Mucosa of stomach (tissue), 1 donor: Measurements from ENCODE around the gene RGS14.

ENCODE experiments used
- H3K27me3 ChIP-seq: one replicate; pipeline ENCODE4 v1.7.0; 2013; ENCODE audit warnings: mild to moderate bottlenecking, low read length; ENCODE audit not compliant: control insufficient read depth, insufficient read depth
- H3K36me3 ChIP-seq: one replicate; pipeline ENCODE4 v1.7.0; 2013; ENCODE audit warnings: low read length; ENCODE audit not compliant: control insufficient read depth, insufficient read depth
- H3K4me1 ChIP-seq: one replicate; pipeline ENCODE4 v1.7.0; 2013; ENCODE audit warnings: mild to moderate bottlenecking, low read length; ENCODE audit not compliant: control insufficient read depth, insufficient read depth
- H3K4me3 ChIP-seq: one replicate; pipeline ENCODE4 v1.7.0; 2013; ENCODE audit warnings: low read length
- H3K9ac ChIP-seq: one replicate; pipeline ENCODE4 v1.7.0; 2013; ENCODE audit warnings: mild to moderate bottlenecking, low read length, moderate library complexity
- H3K9me3 ChIP-seq: one replicate; pipeline ENCODE4 v1.7.0; 2013; ENCODE audit warnings: mild to moderate bottlenecking, low read length, moderate library complexity; ENCODE audit not compliant: control insufficient read depth
- donor health status: Pancreatic carcinoma.

Gene RGS14

GRCh38 chr5:177382423-177383029 is 24.8 kb downstream of the RGS14 start:
- Histone ChIP-seq H3K4me3 (no peak overlapping the region), H3K36me3 (no peaks in the 10 kb centered on the region), H3K4me1 (peaks cover 4% of the 10 kb centered on the region), H3K27me3 (no peaks in the 10 kb centered on the region), H3K9me3 (no peaks in the 10 kb centered on the region), H3K9ac (no peak overlapping the region)

GRCh38 chr5:177383181-177383580 is 25.5 kb downstream of the RGS14 start:
- H3K9ac ChIP-seq = no peak overlapping the region
- no peaks in the 10 kb centered on the region for H3K9me3 ChIP-seq
- H3K27me3 ChIP-seq = no peaks in the 10 kb centered on the region
- H3K4me3 ChIP-seq = no peak overlapping the region
- H3K36me3 ChIP-seq = no peaks in the 10 kb centered on the region
- H3K4me1 ChIP-seq = peaks cover 4% of the 10 kb centered on the region

- peaks cover 2% of the 10 kb centered on the region for H3K4me1 ChIP-seq
- no peaks in the 10 kb centered on the region for H3K27me3 ChIP-seq
- H3K4me3 ChIP-seq = no peak within 1 kb of the TSS
- no peak within 1 kb of the TSS for H3K9ac ChIP-seq
- H3K36me3 ChIP-seq = no peaks in the 10 kb centered on the region
- H3K9me3 ChIP-seq = no peaks in the 10 kb centered on the region
Measured at GRCh38 chr5:177384134-177384533, 26.4 kb downstream of the RGS14 start, which contains the start of gene SLC34A1. SLC34A1 (plus strand) TSS chr5:177384434; CDS start chr5:177385742, 1,308 bp downstream.

GRCh38 chr5:177385720-177386119 is 28.0 kb downstream of the RGS14 start:
- no peaks in the 10 kb centered on the region for H3K27me3 ChIP-seq
- H3K9me3 ChIP-seq = no peaks in the 10 kb centered on the region
- no peak overlapping the region for H3K4me3 ChIP-seq
- no peaks in the 10 kb centered on the region for H3K36me3 ChIP-seq
- no peak overlapping the region for H3K9ac ChIP-seq
- H3K4me1 ChIP-seq = peaks cover 5% of the 10 kb centered on the region

- no peaks in the 10 kb centered on the region for H3K36me3 ChIP-seq
- no peaks in the 10 kb centered on the region for H3K9me3 ChIP-seq
- H3K4me3 ChIP-seq = no peak overlapping the region
- H3K27me3 ChIP-seq = no peaks in the 10 kb centered on the region
- H3K4me1 ChIP-seq = peaks cover 7% of the 10 kb centered on the region
- no peak overlapping the region for H3K9ac ChIP-seq
Measured at GRCh38 chr5:177386542-177386941, 28.8 kb downstream of the RGS14 start.

GRCh38 chr5:177387405-177387804 is 29.7 kb downstream of the RGS14 start:
- Histone ChIP-seq H3K9me3 (no peaks in the 10 kb centered on the region), H3K4me3 (no peak overlapping the region), H3K4me1 (peaks cover 7% of the 10 kb centered on the region), H3K9ac (no peak overlapping the region), H3K27me3 (no peaks in the 10 kb centered on the region), H3K36me3 (no peaks in the 10 kb centered on the region)

- no peak overlapping the region for H3K4me3 ChIP-seq
Measured at GRCh38 chr5:177388521-177389052, 30.9 kb downstream of the RGS14 start.

GRCh38 chr5:177389241-177390169 is 31.8 kb downstream of the RGS14 start:
- H3K9me3 ChIP-seq = no peaks in the 10 kb centered on the region
- H3K27me3 ChIP-seq = no peaks in the 10 kb centered on the region
- H3K4me1 ChIP-seq = peaks cover 7% of the 10 kb centered on the region
- no peak overlapping the region for H3K4me3 ChIP-seq
- H3K9ac ChIP-seq = no peak overlapping the region
- no peaks in the 10 kb centered on the region for H3K36me3 ChIP-seq

More at GRCh38 chr5:177388521-177389052, 30.9 kb downstream of the RGS14 start:
- H3K9me3 ChIP-seq = no peaks in the 10 kb centered on the region
- H3K4me1 ChIP-seq = peaks cover 7% of the 10 kb centered on the region
- H3K9ac ChIP-seq = no peak overlapping the region
- no peaks in the 10 kb centered on the region for H3K36me3 ChIP-seq
- no peaks in the 10 kb centered on the region for H3K27me3 ChIP-seq

- H3K4me1 ChIP-seq = peaks cover 7% of the 10 kb centered on the region
- no peak overlapping the region for H3K4me3 ChIP-seq
- no peaks in the 10 kb centered on the region for H3K36me3 ChIP-seq
- H3K27me3 ChIP-seq = no peaks in the 10 kb centered on the region
- H3K9me3 ChIP-seq = no peaks in the 10 kb centered on the region
- no peak overlapping the region for H3K9ac ChIP-seq
Measured at GRCh38 chr5:177390363-177391300, 32.9 kb downstream of the RGS14 start.

GRCh38 chr5:177392765-177393164 is 35.0 kb downstream of the RGS14 start:
- H3K4me3 ChIP-seq = no peak overlapping the region
- H3K9ac ChIP-seq = no peak overlapping the region
- H3K9me3 ChIP-seq = no peaks in the 10 kb centered on the region
- peaks cover 3% of the 10 kb centered on the region for H3K27me3 ChIP-seq
- peaks cover 7% of the 10 kb centered on the region for H3K4me1 ChIP-seq
- H3K36me3 ChIP-seq = no peaks in the 10 kb centered on the region

- no peak overlapping the region for H3K4me3 ChIP-seq
- no peaks in the 10 kb centered on the region for H3K36me3 ChIP-seq
- H3K9me3 ChIP-seq = no peaks in the 10 kb centered on the region
- peaks cover 7% of the 10 kb centered on the region for H3K4me1 ChIP-seq
- H3K9ac ChIP-seq = no peak overlapping the region
- peaks cover 3% of the 10 kb centered on the region for H3K27me3 ChIP-seq
Measured at GRCh38 chr5:177393206-177393765, 35.6 kb downstream of the RGS14 start.
